ENCODE measurements around the gene STXBP3.

The STXBP3 gene

DNA sequence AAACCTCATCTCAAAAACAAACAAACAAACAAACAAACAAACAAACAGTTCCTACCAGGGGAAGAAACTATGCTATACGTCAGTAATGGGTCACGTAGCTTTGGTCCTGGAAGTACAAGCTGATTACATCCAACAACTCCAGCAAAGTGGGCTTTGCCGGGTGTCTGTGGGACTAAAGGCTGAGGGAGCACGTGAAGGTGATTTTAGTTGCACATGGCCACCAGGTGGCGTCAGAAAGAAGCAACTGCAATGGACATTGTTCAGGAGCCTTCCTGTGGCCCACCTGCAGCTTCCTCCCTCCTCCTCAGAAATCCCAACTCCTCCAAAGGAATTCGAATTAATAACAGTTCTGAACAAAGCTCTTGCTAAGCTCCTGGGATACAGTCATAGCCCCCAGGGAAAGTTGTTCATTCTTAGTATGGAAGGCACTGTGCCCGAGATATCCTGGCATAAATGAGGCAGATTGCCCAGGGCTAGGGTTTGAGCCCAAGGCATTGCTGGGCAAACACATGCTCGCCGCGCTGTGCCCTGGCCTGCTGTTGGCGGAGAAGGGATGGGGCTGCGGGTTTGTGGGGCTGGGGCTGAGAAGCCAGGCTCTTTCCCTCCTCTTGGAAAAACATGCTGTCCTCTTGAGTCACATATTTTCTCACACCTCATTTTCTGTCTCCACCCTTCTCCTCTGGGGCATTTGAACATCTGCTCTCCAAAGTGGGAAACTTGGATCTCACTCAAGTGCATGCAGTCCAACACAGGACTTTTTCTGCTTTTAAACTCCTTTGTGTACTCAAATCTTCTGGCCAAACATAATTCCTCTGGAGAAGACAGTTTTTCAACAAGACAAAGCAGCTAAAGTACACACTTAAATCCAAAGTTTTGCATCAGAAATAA lies 81.8 kb downstream of the STXBP3 start:
- peak; percentile 83 for DNase-seq
- no peak overlapping the region for H4K91ac ChIP-seq (ENCODE audit: low read length)
- H3K36me3 ChIP-seq (ENCODE audit: control insufficient read depth in 1 of 2, insufficient read depth in 2 of 2, low read depth in 1 of 2, low read length in 2 of 2): no peaks in the 10 kb centered on the region
- no peak overlapping the region for H2AFZ ChIP-seq (ENCODE audit: low read depth, low read length)
- H3K14ac ChIP-seq (ENCODE audit: low read length in 2 of 2): no peak overlapping the region
- peak overlapping the region in 1 of 2 experiments; percentile 16 for H2BK12ac ChIP-seq (ENCODE audit: low read length in 2 of 2)
- no peak overlapping the region for H2AK5ac ChIP-seq (ENCODE audit: low read length, severe bottlenecking)
- no peak overlapping the region for H4K8ac ChIP-seq (ENCODE audit: low read length)
- H3K4me2 ChIP-seq (ENCODE audit: low read length, poor library complexity, severe bottlenecking): no peak overlapping the region
- H3K4me1 ChIP-seq (ENCODE audit: control insufficient read depth, insufficient read depth, low read depth, low read length): peaks cover 11% of the 10 kb centered on the region
- peak overlapping the region; percentile 34 to 71 for H3K18ac ChIP-seq (ENCODE audit: low read depth in 1 of 2, low read length in 2 of 2)
- H3K27ac ChIP-seq (ENCODE audit: low read length, poor library complexity, severe bottlenecking): peak overlapping the region; percentile 33
- H2BK15ac ChIP-seq (ENCODE audit: low read depth, poor library complexity, severe bottlenecking): no peak overlapping the region
- H3K9ac ChIP-seq (ENCODE audit: low read length): peak overlapping the region; percentile 69
- H2BK5ac ChIP-seq (ENCODE audit: low read depth, low read length, poor library complexity, severe bottlenecking): no peak overlapping the region
- no peak overlapping the region for H2BK120ac ChIP-seq (ENCODE audit: low read depth, low read length)
- H3K79me1 ChIP-seq (replicated peaks; ENCODE audit: low read length, poor library complexity, severe bottlenecking): no peaks in the 10 kb centered on the region
- H3K23ac ChIP-seq (ENCODE audit: low read length in 2 of 2): no peak overlapping the region
- WGBS: 33% methylated on average over 12 of the region's 12 CpGs
- H3K4me3 ChIP-seq (ENCODE audit: insufficient read depth in 1 of 2, low read depth in 1 of 2, low read length in 2 of 2): peak overlapping the region in 1 of 2 experiments; percentile 28
- H3K4ac ChIP-seq (ENCODE audit: low read depth in 1 of 2, low read length in 2 of 2): no peak overlapping the region
- H3K9me3 ChIP-seq (ENCODE audit: control insufficient read depth, low read length): peaks cover 3% of the 10 kb centered on the region
- no peaks in the 10 kb centered on the region for H3K27me3 ChIP-seq (ENCODE audit: control insufficient read depth in 1 of 2, insufficient read depth in 1 of 2, low read length in 2 of 2)

DNA sequence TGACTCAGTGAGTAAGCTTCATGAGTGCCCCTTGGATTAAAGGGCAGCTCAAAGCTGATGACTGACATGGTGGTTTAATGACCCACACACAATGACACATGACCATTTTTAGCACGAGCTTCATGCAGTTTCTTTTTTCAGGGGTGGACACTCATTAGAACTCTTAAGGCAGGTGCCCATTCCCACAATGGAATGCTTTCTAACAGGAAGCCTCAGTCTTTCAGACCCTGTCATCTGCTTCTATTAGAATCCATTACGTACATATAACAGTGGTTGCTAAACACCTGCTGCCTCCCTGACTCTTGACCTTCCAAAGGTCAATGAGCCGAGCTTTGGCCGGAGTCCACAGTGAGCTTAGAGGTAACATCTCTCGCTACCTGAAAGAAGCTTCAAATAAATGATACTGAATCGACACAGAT lies 83.0 kb downstream of the STXBP3 start:
- Histone ChIP-seq H3K27me3 (ENCODE audit: control insufficient read depth in 1 of 2, insufficient read depth in 1 of 2, low read length in 2 of 2) (no peaks in the 10 kb centered on the region), H3K79me1 (replicated peaks; ENCODE audit: low read length, poor library complexity, severe bottlenecking) (no peaks in the 10 kb centered on the region), H2AK5ac (ENCODE audit: low read length, severe bottlenecking) (peak overlapping the region; percentile 29), H3K18ac (ENCODE audit: low read depth in 1 of 2, low read length in 2 of 2) (no peak overlapping the region), H3K4ac (ENCODE audit: low read depth in 1 of 2, low read length in 2 of 2) (peak overlapping the region; percentile 24 to 89), H4K91ac (ENCODE audit: low read length) (no peak overlapping the region), H3K9me3 (ENCODE audit: control insufficient read depth, low read length) (peaks cover 3% of the 10 kb centered on the region), H3K9ac (ENCODE audit: low read length) (peak overlapping the region; percentile 87), H2BK12ac (ENCODE audit: low read length in 2 of 2) (peak overlapping the region in 1 of 2 experiments; percentile 57), H4K8ac (ENCODE audit: low read length) (no peak overlapping the region), H2BK5ac (ENCODE audit: low read depth, low read length, poor library complexity, severe bottlenecking) (no peak overlapping the region), H3K23ac (ENCODE audit: low read length in 2 of 2) (no peak overlapping the region), H2AFZ (ENCODE audit: low read depth, low read length) (no peak overlapping the region), H3K4me3 (ENCODE audit: insufficient read depth in 1 of 2, low read depth in 1 of 2, low read length in 2 of 2) (peak overlapping the region in 1 of 2 experiments; percentile 66), H3K4me2 (ENCODE audit: low read length, poor library complexity, severe bottlenecking) (no peak overlapping the region), H2BK15ac (ENCODE audit: low read depth, poor library complexity, severe bottlenecking) (no peak overlapping the region), H3K14ac (ENCODE audit: low read length in 2 of 2) (no peak overlapping the region), H3K27ac (ENCODE audit: low read length, poor library complexity, severe bottlenecking) (no peak overlapping the region), H3K4me1 (ENCODE audit: control insufficient read depth, insufficient read depth, low read depth, low read length) (peaks cover 11% of the 10 kb centered on the region), H2BK120ac (ENCODE audit: low read depth, low read length) (no peak overlapping the region), H3K36me3 (ENCODE audit: control insufficient read depth in 1 of 2, insufficient read depth in 2 of 2, low read depth in 1 of 2, low read length in 2 of 2) (no peaks in the 10 kb centered on the region)
- peak; percentile 76 for DNase-seq
- WGBS: 52% methylated on average over 6 of the region's 6 CpGs

DNA sequence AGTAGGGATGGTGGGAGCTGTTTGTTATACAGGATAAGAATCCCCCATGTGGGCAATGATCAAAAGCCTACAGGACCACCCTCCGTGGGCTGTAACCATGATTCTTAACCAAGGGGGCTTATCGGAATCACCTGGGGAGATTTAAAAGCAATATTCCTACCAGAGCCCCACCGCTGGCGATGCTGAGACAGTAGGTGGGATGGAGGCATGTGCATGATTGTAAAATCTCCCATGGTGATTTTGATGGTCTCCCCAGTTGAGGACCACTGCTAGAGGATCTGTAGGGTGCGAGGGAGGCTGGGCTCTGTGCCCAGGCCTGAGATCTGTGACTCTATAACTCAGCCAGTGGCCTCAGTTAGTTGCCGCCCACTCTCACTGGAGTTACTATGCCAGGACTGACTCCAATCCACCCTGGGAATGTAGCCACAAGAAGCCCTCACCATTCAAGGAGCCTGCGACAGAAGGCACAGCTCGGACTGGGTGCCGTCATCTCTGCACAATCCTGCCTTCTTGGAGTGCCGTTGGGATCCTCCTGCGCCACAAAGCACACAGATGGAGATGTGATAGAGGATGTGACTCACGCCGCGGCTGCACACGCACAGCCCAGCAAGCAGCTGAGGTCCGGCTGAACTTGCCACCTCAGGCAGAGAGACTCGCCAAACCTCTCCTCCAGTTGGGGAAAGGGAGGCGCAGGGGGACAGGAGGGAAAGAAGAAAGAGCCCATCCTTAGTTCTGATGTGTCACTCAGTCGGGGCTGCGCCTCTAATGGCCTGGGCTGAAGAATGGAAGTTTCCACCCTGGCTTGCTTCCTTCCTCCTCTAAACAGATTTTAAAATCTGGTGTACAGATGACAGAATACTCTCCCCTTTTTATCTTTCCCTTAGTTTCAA lies 83.9 kb downstream of the STXBP3 start:
- peak overlapping the region; percentile 40 for H2AK5ac ChIP-seq (ENCODE audit: low read length, severe bottlenecking)
- peak overlapping the region; percentile 36 for H2AFZ ChIP-seq (ENCODE audit: low read depth, low read length)
- H3K18ac ChIP-seq (ENCODE audit: low read depth in 1 of 2, low read length in 2 of 2): peak overlapping the region; percentile 90 to 91
- H3K27ac ChIP-seq (ENCODE audit: low read length, poor library complexity, severe bottlenecking): peak overlapping the region; percentile 84
- H3K23ac ChIP-seq (ENCODE audit: low read length in 2 of 2): no peak overlapping the region
- peak overlapping the region in 1 of 2 experiments; percentile 66 for H3K4me3 ChIP-seq (ENCODE audit: insufficient read depth in 1 of 2, low read depth in 1 of 2, low read length in 2 of 2)
- 29% methylated on average over 20 of the region's 20 CpGs for WGBS
- no peak overlapping the region for H2BK5ac ChIP-seq (ENCODE audit: low read depth, low read length, poor library complexity, severe bottlenecking)
- H3K9me3 ChIP-seq (ENCODE audit: control insufficient read depth, low read length): no peaks in the 10 kb centered on the region
- H2BK12ac ChIP-seq (ENCODE audit: low read length in 2 of 2): peak overlapping the region; percentile 82 to 93
- peak overlapping the region; percentile 63 for H4K8ac ChIP-seq (ENCODE audit: low read length)
- H2BK120ac ChIP-seq (ENCODE audit: low read depth, low read length): peak overlapping the region; percentile 81
- peak overlapping the region; percentile 50 to 89 for H3K4ac ChIP-seq (ENCODE audit: low read depth in 1 of 2, low read length in 2 of 2)
- no peaks in the 10 kb centered on the region for H3K79me1 ChIP-seq (replicated peaks; ENCODE audit: low read length, poor library complexity, severe bottlenecking)
- peak overlapping the region; percentile 59 for H3K4me2 ChIP-seq (ENCODE audit: low read length, poor library complexity, severe bottlenecking)
- peaks cover 13% of the 10 kb centered on the region for H3K4me1 ChIP-seq (ENCODE audit: control insufficient read depth, insufficient read depth, low read depth, low read length)
- peak overlapping the region; percentile 3 for H2BK15ac ChIP-seq (ENCODE audit: low read depth, poor library complexity, severe bottlenecking)
- peak overlapping the region; percentile 78 for H4K91ac ChIP-seq (ENCODE audit: low read length)
- H3K36me3 ChIP-seq (ENCODE audit: control insufficient read depth in 1 of 2, insufficient read depth in 2 of 2, low read depth in 1 of 2, low read length in 2 of 2): no peaks in the 10 kb centered on the region
- peak; percentile 99 for DNase-seq
- H3K14ac ChIP-seq (ENCODE audit: low read length in 2 of 2): peak overlapping the region in 1 of 2 experiments; percentile 38
- peak overlapping the region; percentile 87 for H3K9ac ChIP-seq (ENCODE audit: low read length)
- H3K27me3 ChIP-seq (ENCODE audit: control insufficient read depth in 1 of 2, insufficient read depth in 1 of 2, low read length in 2 of 2): no peaks in the 10 kb centered on the region
